Thoracic aorta (tissue), 2 donors: Measurements from ENCODE around the gene EIF3J. TPM values are rescaled to one million over a fixed set of nuclear protein-coding genes. Genes with fewer than 3 reads are reported as not detected.

Source experiments
- ATAC-seq: fragments of 150-250 bp; one replicate; pipeline ENCODE4 v1.8.0; 2017; ENCODE audit warnings: low read depth; ENCODE audit not compliant: insufficient number of reproducible peaks, low FRiP score
- DNase-seq: peaks from one replicate; pipeline ENCODE4 v3.0.0-alpha.2; 2020; ENCODE audit warnings: low spot score
- H3K27ac ChIP-seq, 2 donors: fragments of 200-600 bp; sonication (generic); 1 replicate in 1 of 2; 2 replicates in 1 of 2; pipeline ENCODE4 v1.5.1; 2016; ENCODE audit warnings: mild to moderate bottlenecking in 2 of 2, moderate library complexity in 2 of 2
- H3K27me3 ChIP-seq: fragments of 200-600 bp; sonication (generic); replicated peaks from 2 replicates; pipeline ENCODE4 v1.6.0; 2016; ENCODE audit warnings: mild to moderate bottlenecking; ENCODE audit not compliant: insufficient read depth
- H3K36me3 ChIP-seq: fragments of 200-600 bp; sonication (generic); one replicate; pipeline ENCODE4 v1.5.1; 2016
- H3K4me1 ChIP-seq, 2 donors: fragments of 200-600 bp; sonication (generic); 1 replicate in 1 of 2; 2 replicates in 1 of 2; pipeline versions ENCODE4 v1.5.1 to v1.6.0; 2016; ENCODE audit warnings: low read depth in 2 of 2, mild to moderate bottlenecking in 1 of 2; ENCODE audit not compliant: control insufficient read depth in 1 of 2
- H3K4me3 ChIP-seq: fragments of 200-600 bp; sonication (generic); 2 replicates; pipeline ENCODE4 v1.5.1; 2016; ENCODE audit warnings: mild to moderate bottlenecking
- H3K9me3 ChIP-seq: fragments of 200-600 bp; sonication (generic); 2 replicates; pipeline ENCODE4 v1.5.1; 2016
- total RNA-seq, 2 donors: library from RNA; depleted of rRNA; stranded (reverse); fragments of >200 nt; gene quantifications; one replicate each; pipeline versions ENCODE4 v1.1.0 to v1.2.3, GENCODE V29; 2016
- TF ChIP-seq, protein P1 (sequence below): fragments of 200-600 bp; sonication (generic); IDR thresholded peaks from one replicate; pipeline ENCODE4 v1.5.1; 2019; ENCODE audit warnings: antibody characterized with exemption

EIF3J gene
- total RNA-seq, 2 donors from 2014 or later = 32.2 to 68.1 TPM

DNA sequence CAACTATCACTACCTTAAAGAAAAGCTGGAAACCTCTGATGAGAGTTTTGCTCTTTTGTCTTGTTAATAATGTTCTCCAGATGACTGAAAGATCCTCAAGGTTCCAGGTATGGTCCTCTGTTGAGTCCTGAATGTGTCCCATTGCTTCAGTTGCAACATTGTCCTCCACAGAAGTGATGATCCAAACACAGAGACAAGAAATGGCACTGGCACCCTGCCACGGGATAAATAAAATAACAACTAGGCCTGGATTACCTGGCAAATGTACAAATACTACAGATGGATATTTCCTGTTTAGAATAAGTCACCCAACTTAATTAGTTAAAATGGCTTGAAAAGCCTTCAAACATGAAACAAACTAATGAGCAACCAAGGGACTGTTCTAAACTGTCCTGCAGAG lies 58.3 kb downstream of the EIF3J start:
- TF ChIP-seq, protein P1, sequence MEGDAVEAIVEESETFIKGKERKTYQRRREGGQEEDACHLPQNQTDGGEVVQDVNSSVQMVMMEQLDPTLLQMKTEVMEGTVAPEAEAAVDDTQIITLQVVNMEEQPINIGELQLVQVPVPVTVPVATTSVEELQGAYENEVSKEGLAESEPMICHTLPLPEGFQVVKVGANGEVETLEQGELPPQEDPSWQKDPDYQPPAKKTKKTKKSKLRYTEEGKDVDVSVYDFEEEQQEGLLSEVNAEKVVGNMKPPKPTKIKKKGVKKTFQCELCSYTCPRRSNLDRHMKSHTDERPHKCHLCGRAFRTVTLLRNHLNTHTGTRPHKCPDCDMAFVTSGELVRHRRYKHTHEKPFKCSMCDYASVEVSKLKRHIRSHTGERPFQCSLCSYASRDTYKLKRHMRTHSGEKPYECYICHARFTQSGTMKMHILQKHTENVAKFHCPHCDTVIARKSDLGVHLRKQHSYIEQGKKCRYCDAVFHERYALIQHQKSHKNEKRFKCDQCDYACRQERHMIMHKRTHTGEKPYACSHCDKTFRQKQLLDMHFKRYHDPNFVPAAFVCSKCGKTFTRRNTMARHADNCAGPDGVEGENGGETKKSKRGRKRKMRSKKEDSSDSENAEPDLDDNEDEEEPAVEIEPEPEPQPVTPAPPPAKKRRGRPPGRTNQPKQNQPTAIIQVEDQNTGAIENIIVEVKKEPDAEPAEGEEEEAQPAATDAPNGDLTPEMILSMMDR = no peak
- H3K9me3 ChIP-seq = no peaks in the 10 kb centered on the region
- no peaks in the 10 kb centered on the region for H3K4me1 ChIP-seq
- no peak for DNase-seq
- H3K27ac ChIP-seq = no peak overlapping the region
- peaks cover 51% of the 10 kb centered on the region for H3K36me3 ChIP-seq
- no peak overlapping the region for H3K4me3 ChIP-seq
- ATAC-seq = no peak
- H3K27me3 ChIP-seq = no peaks in the 10 kb centered on the region

DNA sequence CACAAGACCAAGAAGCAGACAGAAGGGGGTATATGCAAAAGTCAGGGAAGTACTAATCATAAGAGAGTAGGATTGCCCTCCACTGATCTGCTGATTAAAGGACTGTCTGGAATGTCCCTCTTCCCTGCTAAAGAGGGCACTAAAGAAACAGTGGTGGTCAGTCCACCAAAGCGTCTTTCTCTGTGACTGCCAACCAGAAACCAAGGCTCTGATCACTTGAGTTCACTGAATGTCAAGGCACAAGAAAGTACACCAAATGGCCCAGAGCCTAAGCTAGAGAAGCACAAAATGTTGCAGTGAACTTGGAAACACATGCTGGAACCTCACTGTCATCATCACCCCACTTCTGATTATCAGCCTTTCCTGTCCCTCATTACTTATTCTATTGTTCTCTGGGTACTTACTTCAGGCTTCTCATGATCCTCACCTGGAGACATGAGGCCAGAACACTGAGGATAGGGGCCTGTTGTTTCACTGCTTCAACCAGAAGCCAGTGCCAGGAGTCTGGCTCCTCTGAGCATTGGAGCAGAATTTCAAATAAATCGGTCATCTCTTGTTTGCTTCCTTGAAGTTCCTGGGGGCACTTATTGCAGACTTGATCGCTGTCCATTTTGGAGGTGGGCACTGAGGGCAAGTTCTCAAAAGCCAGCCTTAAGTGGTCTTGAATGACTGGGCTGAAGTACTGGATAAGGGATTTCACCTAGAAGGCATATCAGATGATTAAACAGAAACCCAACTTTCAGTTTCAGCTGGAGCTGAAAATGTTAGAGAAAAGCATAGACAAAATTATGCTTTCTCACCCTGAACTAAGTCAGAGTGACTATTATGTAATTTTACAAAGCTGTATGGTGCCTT lies 58.9 kb downstream of the EIF3J start:
- Histone ChIP-seq H3K36me3 (peaks cover 45% of the 10 kb centered on the region), H3K27ac (no peak overlapping the region), H3K4me1 (no peaks in the 10 kb centered on the region), H3K4me3 (no peak overlapping the region), H3K9me3 (no peaks in the 10 kb centered on the region), H3K27me3 (no peaks in the 10 kb centered on the region)
- ATAC-seq (no peak), DNase-seq (no peak)
- TF ChIP-seq, protein P1 = no peak

DNA sequence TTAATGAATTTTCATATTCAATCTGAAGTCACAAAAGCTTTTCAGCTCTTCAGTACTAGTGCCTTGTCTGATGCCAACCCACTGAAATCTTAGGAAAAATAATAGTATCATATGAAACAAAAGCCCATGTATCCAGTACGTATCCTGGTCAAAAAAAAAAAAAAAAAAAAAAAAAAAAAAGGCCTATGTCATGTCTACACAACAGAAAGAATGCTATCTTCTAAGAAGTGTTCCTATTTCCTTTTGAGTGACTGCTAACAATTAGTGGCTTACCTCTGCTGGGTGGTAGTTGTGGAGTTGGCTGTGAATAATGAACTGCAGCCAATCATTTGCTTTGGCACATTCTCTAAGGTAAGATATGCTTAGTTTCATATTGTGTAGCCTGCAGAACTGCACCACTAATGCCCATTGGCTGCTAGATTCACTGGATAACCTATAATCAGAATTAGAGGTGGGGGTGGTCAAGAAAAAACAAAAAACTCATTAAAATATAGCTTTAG lies 59.6 kb downstream of the EIF3J start:
- Histone ChIP-seq H3K4me1 (no peaks in the 10 kb centered on the region), H3K4me3 (no peak overlapping the region), H3K27me3 (no peaks in the 10 kb centered on the region), H3K9me3 (no peaks in the 10 kb centered on the region), H3K27ac (no peak overlapping the region), H3K36me3 (peaks cover 40% of the 10 kb centered on the region)
- no peak for ATAC-seq
- DNase-seq = no peak
- TF ChIP-seq, protein P1 = no peak

DNA sequence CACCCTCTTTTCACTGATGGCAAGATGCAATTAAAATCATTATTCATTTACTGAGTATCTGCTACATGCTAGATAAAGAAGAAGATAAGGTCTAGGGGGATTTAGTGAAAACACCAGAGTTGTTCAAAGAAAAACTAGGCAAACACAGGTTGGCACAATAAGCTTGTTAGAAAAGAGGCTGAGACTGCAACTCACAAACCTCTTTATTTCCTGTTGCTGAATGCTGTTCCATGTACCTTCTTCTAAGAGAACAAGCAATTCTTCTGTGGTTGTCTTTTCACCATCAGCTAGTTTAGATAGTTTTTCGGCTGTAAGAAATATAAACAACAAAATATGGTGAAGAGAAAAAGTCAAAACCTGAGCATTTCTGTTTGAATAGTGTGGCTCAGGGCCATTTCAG lies 61.1 kb downstream of the EIF3J start:
- H3K4me1 ChIP-seq = no peaks in the 10 kb centered on the region
- no peaks in the 10 kb centered on the region for H3K9me3 ChIP-seq
- no peak overlapping the region for H3K27ac ChIP-seq
- H3K4me3 ChIP-seq = no peak overlapping the region
- peaks cover 32% of the 10 kb centered on the region for H3K36me3 ChIP-seq
- H3K27me3 ChIP-seq = no peaks in the 10 kb centered on the region
- TF ChIP-seq, protein P1 = no peak
- no peak for ATAC-seq
- DNase-seq = no peak

DNA sequence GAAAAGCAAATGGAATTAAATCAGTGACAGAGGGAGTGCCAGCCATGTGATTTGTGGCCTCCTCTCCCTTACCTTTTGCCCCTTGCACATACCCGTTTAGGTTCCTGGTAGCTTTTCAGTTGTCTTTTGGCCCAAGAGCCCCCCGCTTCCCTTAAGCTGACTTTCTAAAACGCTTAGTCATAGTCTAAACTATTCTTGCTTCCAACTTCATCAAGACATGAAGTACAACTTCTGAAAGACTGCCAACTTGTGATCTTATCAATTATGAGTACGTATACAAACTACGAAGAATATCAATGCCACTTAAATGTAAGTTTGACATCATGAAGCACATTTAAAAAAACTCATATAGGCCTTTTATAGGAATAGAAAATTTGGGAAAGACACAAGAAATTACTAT lies 61.9 kb downstream of the EIF3J start:
- ATAC-seq (no peak), DNase-seq (no peak)
- Histone ChIP-seq H3K36me3 (peaks cover 32% of the 10 kb centered on the region), H3K4me3 (no peak overlapping the region), H3K27ac (peak overlapping the region; percentile 4 to 46), H3K4me1 (no peaks in the 10 kb centered on the region), H3K9me3 (no peaks in the 10 kb centered on the region), H3K27me3 (no peaks in the 10 kb centered on the region)
- TF ChIP-seq, protein P1 = no peak
